Mesenteric fat pad (tissue), 1 donor: ENCODE data around the gene AMD1. TPM values are rescaled to one million over a fixed set of nuclear protein-coding genes. Genes with fewer than 3 reads are reported as not detected.
"Not testable (repeated sequence)": the region's sequence is repeated elsewhere in the genome, so short reads cannot be mapped to it uniquely, and the experiment has no call there.

Source experiments
- DNase-seq: peaks from one replicate; pipeline ENCODE4 v3.0.0-alpha.2; 2020; ENCODE audit warnings: low spot score
- total RNA-seq: library from RNA; stranded (reverse); fragmentation: NEBNext Ultra II Directional; extraction: Animal tissue kit (Norgen Biotek cat#: 25700); gene quantifications from one replicate; pipeline ENCODE4 v1.2.1, GENCODE V29; 2021
- donor health status: DM: yes; HTN: yes; CAD: no.

The AMD1 gene
- total RNA-seq, 1 donor from 2014 or later: 71.9 TPM

DNA sequence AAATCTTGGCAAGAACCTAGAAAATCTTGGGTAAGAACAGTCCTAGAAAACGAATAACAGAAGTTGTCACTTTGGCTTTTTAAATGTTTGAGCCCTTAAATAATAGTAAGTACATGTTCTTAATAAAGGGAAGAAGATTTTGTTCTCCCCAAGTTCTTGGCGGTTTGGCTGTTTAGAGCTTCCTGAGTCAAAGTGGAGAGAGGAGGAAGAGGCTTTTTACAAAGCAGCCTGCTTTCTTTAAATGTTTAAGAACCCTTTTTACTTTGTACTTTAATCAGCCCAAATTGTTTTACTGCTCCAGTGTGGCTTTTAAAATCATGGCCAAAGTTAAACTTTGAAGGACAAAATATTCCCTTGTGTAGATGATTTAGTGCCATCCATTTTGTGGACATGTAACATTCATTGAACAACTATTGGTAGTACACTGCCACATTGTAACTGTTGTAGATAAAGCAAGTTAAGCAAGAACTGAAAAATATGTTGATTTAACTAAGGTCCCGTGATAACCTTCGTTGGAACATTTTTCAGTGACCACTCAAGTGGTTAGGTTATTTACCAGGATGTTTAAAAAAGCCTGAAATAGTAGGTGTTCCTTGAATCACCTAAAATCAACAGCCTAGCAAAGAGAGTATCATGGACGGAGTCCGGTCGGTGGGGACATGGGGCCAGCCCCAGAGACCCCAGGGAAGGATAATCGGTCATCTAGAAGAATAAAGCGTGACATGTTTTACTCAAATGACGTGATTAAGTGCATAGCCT is 2.4 kb downstream of the AMD1 start:
- no peak for DNase-seq

DNA sequence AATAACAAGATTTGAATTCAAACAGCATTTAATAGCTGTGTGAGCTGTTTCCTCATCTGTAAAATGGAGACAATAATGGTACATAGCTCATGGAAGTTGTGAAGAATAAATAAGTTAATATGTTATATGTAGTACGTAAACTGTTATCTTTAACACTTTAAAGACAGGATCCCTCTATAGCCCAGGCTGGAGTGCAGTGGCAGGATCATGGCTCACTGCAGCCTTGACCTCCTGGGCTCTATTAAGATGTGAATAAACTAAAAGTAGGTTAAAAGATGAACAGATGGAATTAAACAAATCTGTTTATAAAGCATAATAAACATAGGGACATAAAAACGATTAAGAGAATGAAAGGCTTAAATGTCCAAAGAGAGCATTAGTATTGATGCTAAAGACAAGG is 3.0 kb downstream of the AMD1 start:
- no peak for DNase-seq

DNA sequence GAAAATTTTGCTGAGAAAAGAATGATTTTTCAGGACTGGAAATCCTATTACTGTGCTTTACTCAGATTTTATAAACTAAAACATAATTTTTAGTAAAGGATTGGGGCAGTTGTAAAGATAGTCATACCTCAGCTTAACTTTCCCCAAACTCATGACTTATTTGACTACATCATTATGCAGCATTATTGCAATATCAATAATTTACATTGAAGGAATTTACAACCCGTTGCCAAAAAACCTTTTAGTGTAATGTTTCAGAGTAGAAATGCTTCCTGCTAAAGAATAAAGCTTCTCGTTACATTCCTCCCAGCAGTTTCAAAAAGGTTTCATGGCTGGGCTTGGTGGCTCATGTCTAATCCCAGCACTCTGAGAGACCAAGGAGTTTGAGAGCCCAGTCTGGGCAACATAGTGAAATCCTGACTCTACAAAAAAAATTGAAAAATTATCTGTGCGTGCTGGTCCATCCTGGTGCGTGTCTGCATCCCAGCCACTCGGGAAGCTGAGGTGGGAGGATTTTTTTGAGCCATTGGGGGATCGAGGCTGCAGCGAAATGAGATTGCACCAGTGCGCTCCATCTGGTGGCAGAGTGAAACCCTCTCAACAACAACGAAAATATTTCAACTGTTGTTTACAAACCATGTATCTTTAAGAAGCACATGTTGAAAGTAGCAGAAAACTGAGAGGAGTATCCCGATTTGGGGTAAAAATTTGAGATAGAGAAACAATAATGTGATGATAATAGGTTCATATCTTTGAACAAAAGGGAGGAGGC is 4.4 kb downstream of the AMD1 start:
- no peak for DNase-seq

GRCh38 chr6:110880651-110881050 is 6.1 kb downstream of the AMD1 start:
- no peak for DNase-seq

- no peak for DNase-seq
Measured at GRCh38 chr6:110881546-110882273, 7.1 kb downstream of the AMD1 start.

- DNase-seq: no peak
Measured at GRCh38 chr6:110882274-110882619, 7.7 kb downstream of the AMD1 start.

DNA sequence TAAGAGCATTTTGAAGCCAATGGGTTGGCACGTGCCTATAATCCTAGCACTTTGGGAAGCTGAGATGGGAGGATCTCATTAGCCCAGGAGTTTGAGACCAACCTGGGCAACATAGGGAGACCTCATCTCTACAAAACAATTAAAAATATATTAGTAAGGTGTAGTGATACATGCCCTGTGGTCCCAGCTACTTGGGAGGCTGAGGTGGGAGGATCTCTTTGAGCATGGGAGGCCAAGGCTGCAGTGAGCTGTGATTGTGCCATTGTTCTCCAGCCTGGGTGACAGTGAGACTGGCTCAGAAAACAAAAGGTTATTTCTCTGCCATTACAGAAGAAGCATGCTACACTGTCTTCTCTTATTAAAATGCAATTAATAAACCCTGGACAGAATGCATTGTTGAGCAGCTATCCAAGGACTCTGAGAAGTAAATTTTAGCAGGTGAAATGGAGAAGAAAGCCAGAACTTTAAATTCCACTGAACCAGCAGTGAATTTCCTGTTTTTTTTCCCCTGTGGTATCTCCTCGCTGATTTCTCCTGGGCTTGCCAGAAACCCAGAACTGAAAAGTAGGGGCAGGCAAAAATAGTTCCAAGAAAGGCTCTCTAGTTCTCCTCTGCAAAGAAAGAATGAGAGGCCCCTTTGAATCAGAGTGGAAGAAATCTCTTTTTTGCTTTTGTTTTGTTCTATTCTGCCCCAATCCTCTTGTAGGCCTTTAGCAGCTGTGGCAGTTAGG is 8.4 kb downstream of the AMD1 start:
- DNase-seq: no peak

- DNase-seq: no peak
Measured at GRCh38 chr6:110884321-110884720, 9.7 kb downstream of the AMD1 start.

- DNase-seq: no peak
Measured at GRCh38 chr6:110885526-110885925, 10.9 kb downstream of the AMD1 start.

GRCh38 chr6:110886555-110887167 is 12.1 kb downstream of the AMD1 start:
- DNase-seq: no peak

DNA sequence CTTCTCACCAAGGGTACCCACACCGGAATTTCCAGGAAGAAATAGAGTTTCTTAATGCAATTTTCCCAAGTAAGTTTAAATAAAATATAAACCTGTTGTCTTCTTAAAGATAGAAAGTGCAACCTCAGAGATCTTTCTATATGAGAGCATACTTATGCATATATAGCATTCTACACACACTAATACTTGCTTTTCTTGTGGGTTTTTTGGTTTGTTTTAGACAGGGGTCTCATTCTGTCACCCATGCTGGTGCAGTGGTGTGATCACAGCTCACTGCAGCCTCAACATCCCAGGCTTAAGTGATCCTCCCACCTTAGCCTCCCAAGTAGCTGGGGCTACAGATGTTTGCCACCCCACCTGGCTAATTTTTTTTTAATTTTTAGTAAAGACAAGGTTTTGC is 15.7 kb downstream of the AMD1 start:
- DNase-seq: no peak

DNA sequence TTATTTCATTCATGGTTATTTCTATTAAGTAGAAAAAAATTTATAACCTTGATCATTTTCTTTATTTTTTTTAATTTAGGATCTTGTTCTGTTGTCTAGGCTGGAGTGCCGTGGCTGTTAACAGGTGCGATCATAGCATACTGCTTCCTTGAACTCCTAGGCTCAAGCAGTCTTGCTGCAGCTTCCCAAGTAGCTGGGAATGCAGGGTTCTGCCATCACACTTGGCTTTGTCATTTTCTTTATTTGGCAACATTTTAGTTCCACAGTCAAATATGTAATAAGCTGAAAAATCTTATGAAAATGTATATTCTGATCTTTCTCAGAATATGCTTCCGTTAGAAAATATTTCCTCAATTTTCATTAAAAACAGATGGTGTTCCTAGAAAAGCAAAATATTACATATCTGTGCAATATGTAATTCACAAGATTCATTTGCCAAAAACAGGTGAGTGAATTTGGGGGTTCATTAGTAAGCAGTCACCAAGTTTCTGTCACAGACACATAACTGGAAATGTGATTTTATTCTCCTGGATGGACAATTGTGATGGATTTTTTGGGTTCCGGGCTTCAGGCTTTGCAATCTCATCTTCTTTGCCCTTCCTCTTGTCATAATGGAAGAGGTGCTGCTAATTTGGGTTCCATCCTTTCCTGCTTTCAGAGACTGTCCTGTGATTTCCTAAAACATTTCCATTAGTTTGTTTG is 21.5 kb downstream of the AMD1 start:
- no peak for DNase-seq

DNA sequence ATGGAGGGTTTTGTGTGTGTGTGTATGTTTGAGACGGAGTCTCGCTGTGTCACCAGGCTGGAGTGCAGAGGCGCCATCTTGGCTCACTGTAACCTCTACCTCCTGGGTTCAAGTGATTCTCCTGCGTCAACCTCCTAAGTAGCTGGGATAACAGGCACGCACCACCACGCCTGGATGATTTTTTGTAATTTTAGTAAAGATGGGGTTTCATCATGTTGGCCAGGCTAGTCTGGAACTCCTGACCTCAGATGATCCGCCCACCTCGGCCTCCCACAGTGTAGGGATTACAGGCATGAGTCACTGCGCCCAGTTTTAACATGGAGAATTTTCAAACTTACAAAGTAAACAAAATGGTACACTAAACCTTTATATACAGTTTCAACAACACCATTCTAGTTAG is 22.8 kb downstream of the AMD1 start:
- no peak for DNase-seq

GRCh38 chr6:110898111-110898510 is 23.5 kb downstream of the AMD1 start:
- no peak for DNase-seq

DNA sequence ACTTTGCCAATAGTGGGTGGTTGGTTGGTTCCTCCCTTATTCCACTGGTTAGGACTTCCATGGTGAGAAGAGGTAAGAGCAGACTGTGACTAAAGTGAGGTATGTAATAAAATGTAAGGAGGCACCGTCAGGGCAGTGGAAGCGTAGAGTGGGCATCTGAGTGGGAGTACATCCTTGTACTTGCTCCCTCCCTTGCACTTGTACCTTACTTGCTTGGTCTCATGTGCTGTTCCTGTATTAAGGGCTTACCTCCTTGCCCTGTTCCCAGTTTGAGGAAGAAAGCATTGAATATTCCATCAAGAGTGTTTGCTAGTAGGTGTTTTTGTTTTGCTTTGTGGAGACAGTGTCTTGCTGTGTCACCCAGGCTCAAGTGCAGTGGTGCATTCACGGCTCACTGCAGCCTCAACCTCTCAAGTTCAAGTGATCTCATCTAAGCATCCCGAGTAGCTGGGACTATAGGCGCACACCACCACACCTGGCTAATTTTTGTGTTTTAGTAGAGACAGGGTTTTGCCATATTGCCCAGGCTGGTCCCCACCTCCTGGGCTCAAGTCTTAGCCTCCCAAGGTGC is 25.5 kb downstream of the AMD1 start:
- DNase-seq: no peak

- not testable (repeated sequence) for DNase-seq
Measured at GRCh38 chr6:110901601-110902000, 27.0 kb downstream of the AMD1 start.

DNA sequence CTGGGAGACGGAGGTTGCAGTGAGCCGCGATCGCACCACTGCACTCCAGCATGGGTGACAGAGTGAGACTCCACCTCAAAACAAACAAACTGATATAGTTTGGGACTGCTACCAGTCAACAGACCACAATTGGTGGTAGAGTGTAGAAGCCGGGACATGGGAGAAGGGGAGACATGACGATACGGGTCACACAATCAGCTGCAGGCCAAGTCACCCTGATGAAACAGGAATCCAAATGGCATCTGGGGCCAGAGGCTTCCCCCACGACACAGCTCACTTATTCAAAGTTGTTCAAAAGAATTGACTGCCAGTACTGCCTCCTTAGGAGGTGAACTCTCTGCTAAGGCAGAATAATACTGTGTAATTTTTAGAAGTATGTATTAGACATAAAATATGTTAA is 27.5 kb downstream of the AMD1 start:
- no peak for DNase-seq

DNA sequence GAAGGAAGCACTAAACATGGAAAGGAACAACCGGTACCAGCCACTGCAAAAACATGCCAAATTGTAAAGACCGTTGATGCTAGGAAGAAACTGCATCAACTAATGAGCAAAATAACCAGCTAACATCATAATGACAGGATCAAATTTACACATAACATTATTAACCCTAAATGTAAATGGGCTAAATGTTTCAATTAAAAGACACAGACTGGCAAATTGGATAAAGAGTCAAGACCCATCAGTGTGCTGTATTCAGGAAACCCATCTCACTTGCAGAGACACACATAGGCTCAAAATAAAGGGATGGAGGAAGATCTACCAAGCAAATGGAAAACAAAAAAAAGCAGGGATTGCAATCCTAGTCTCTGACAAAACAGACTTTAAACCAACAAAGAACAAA is 31.7 kb downstream of the AMD1 start:
- not testable (repeated sequence) for DNase-seq

- no peak for DNase-seq
Measured at GRCh38 chr6:110930781-110931180, 56.2 kb downstream of the AMD1 start.

GRCh38 chr6:110933912-110934311 is 59.3 kb downstream of the AMD1 start:
- no peak for DNase-seq
